GM23338 (cell line): Measurements from ENCODE around the gene SIGLEC6. TPM values are rescaled to one million over a fixed set of nuclear protein-coding genes. Genes with fewer than 3 reads are reported as not detected.

ENCODE experiments used
- ATAC-seq: fragments of 200-7000 bp; cut with Tn5 transposase; 3 replicates; pipeline ENCODE4 v1.9.1; 2020
- DNase-seq: peaks from one replicate; pipeline ENCODE4 v3.0.0-alpha.2; 2015; ENCODE audit warnings: low spot score
- H2AFZ ChIP-seq: fragments of 200-600 bp; sonication (generic); 2 replicates; pipeline ENCODE4 v1.8.0; 2016; ENCODE audit warnings: antibody characterized with exemption, mild to moderate bottlenecking, moderate library complexity
- H3F3A ChIP-seq: fragments of 200-600 bp; sonication (generic); replicated peaks from 2 replicates; pipeline ENCODE4 v1.8.0; 2017; ENCODE audit warnings: antibody characterized with exemption, mixed run types, low read depth
- H3K27ac ChIP-seq: fragments of 200-600 bp; sonication (generic); 2 replicates; pipeline ENCODE4 v1.6.1; 2016; ENCODE audit warnings: low read depth
- H3K27me3 ChIP-seq: fragments of 200-600 bp; sonication (generic); 2 replicates; pipeline ENCODE4 v1.8.0; 2016; ENCODE audit warnings: mild to moderate bottlenecking, mixed run types, moderate library complexity; ENCODE audit not compliant: insufficient read depth
- H3K36me3 ChIP-seq: fragments of 200-600 bp; sonication (generic); 2 replicates; pipeline ENCODE4 v1.8.0; 2016; ENCODE audit warnings: mild to moderate bottlenecking; ENCODE audit not compliant: insufficient read depth
- H3K4me1 ChIP-seq: fragments of 200-600 bp; sonication (generic); 2 replicates; pipeline ENCODE4 v1.8.0; 2016; ENCODE audit warnings: mild to moderate bottlenecking, moderate library complexity; ENCODE audit not compliant: insufficient read depth
- H3K4me2 ChIP-seq: fragments of 200-600 bp; sonication (generic); 2 replicates; pipeline ENCODE4 v1.7.1; 2017; ENCODE audit warnings: mixed run types
- H3K4me3 ChIP-seq: fragments of 200-600 bp; sonication (generic); 2 replicates; pipeline ENCODE4 v1.6.1; 2016; ENCODE audit warnings: mixed run types
- H3K79me2 ChIP-seq: fragments of 200-600 bp; sonication (generic); replicated peaks from 2 replicates; pipeline ENCODE4 v1.8.0; 2017; ENCODE audit warnings: mild to moderate bottlenecking; ENCODE audit not compliant: insufficient read depth
- H3K9me2 ChIP-seq: fragments of 200-600 bp; sonication (generic); 2 replicates; pipeline ENCODE4 v1.8.0; 2017; ENCODE audit not compliant: insufficient read depth
- H4K20me1 ChIP-seq: fragments of 200-600 bp; sonication (generic); replicated peaks from 2 replicates; pipeline ENCODE4 v1.8.0; 2017; ENCODE audit warnings: mild to moderate bottlenecking; ENCODE audit not compliant: insufficient read depth
- H3K27ac Mint-ChIP-seq: 2 replicates; pipeline ENCODE4 v1.8.0; 2020; ENCODE audit warnings: inconsistent platforms, mild to moderate bottlenecking, moderate library complexity, mixed read lengths
- H3K27me3 Mint-ChIP-seq: 3 replicates; pipeline ENCODE4 v1.8.0; 2022; ENCODE audit warnings: low read depth, mild to moderate bottlenecking, moderate library complexity, mixed read lengths, inconsistent platforms; ENCODE audit not compliant: insufficient read depth, poor library complexity
- H3K36me3 Mint-ChIP-seq: 3 replicates; pipeline ENCODE4 v1.8.0; 2021; ENCODE audit warnings: low read depth, mild to moderate bottlenecking, inconsistent platforms, moderate library complexity, mixed read lengths
- H3K4me1 Mint-ChIP-seq: 3 replicates; pipeline ENCODE4 v1.8.0; 2020; ENCODE audit warnings: mild to moderate bottlenecking, inconsistent platforms, mixed read lengths
- H3K4me3 Mint-ChIP-seq: 3 replicates; pipeline ENCODE4 v1.8.0; 2021; ENCODE audit warnings: moderate library complexity, mild to moderate bottlenecking, inconsistent platforms, mixed read lengths
- H3K9me3 Mint-ChIP-seq: 3 replicates; pipeline ENCODE4 v1.8.0; 2020; ENCODE audit warnings: moderate library complexity, mild to moderate bottlenecking, inconsistent platforms, mixed read lengths
- EZH2 ChIP-seq: fragments of 200-600 bp; sonication (generic); IDR thresholded peaks from one replicate; pipeline ENCODE4 v1.8.0; 2017; ENCODE audit warnings: antibody characterized with exemption, mild to moderate bottlenecking, low read depth; ENCODE audit not compliant: unreplicated experiment
- EZH2phosphoT487 ChIP-seq: fragments of 200-600 bp; sonication (generic); IDR thresholded peaks from one replicate; pipeline ENCODE4 v1.8.1; 2018; ENCODE audit warnings: antibody characterized with exemption; ENCODE audit not compliant: unreplicated experiment
- JUNB ChIP-seq: IDR thresholded peaks from one replicate; pipeline ENCODE4 v1.6.1; 2016; ENCODE audit warnings: antibody characterized with exemption; ENCODE audit not compliant: unreplicated experiment
- NANOG ChIP-seq: IDR thresholded peaks from 2 replicates; pipeline ENCODE4 v1.6.1; 2016; ENCODE audit warnings: antibody characterized with exemption, borderline replicate concordance
- STAT1 ChIP-seq: IDR thresholded peaks from one replicate; pipeline ENCODE4 v1.6.1; 2016; ENCODE audit warnings: antibody characterized with exemption; ENCODE audit not compliant: unreplicated experiment
- ZNF331 ChIP-seq: fragments of 250-450 bp; sonication (Bioruptor Pico); IDR thresholded peaks from 2 replicates; pipeline ENCODE4 v1.5.0; 2020; ENCODE audit warnings: low read depth, mild to moderate bottlenecking, moderate library complexity
- polyA plus RNA-seq: library from polyadenylated mRNA; unstranded; fragments of >200 nt; fragmentation: Nextera tagmentation; extraction: Ambion mirVana; gene quantifications from 2 replicates; pipeline ENCODE4 v1.2.1, GENCODE V29; 2016
- total RNA-seq: library from RNA; depleted of rRNA; stranded (reverse); fragments of >200 nt; shearing (Covaris generic); gene quantifications from 2 replicates; pipeline ENCODE4 v1.2.3, GENCODE V29; 2014
- TF ChIP-seq, protein P1 (sequence below): fragments of 250-450 bp; sonication (Bioruptor Pico); IDR thresholded peaks from 2 replicates; pipeline ENCODE4 v1.5.0; 2020; ENCODE audit warnings: mild to moderate bottlenecking, moderate library complexity
- TF ChIP-seq, protein P2 (sequence below): IDR thresholded peaks from 2 replicates; pipeline ENCODE4 v1.6.1; 2016; ENCODE audit warnings: antibody characterized with exemption

Gene SIGLEC6
- total and polyA plus RNA-seq, 2 experiments from 2014 or later = 0.76 TPM; not detected in 1

GRCh38 chr19:51507192-51507591, 24.3 kb downstream of the SIGLEC6 start (continued):
- TF ChIP-seq, protein P1, sequence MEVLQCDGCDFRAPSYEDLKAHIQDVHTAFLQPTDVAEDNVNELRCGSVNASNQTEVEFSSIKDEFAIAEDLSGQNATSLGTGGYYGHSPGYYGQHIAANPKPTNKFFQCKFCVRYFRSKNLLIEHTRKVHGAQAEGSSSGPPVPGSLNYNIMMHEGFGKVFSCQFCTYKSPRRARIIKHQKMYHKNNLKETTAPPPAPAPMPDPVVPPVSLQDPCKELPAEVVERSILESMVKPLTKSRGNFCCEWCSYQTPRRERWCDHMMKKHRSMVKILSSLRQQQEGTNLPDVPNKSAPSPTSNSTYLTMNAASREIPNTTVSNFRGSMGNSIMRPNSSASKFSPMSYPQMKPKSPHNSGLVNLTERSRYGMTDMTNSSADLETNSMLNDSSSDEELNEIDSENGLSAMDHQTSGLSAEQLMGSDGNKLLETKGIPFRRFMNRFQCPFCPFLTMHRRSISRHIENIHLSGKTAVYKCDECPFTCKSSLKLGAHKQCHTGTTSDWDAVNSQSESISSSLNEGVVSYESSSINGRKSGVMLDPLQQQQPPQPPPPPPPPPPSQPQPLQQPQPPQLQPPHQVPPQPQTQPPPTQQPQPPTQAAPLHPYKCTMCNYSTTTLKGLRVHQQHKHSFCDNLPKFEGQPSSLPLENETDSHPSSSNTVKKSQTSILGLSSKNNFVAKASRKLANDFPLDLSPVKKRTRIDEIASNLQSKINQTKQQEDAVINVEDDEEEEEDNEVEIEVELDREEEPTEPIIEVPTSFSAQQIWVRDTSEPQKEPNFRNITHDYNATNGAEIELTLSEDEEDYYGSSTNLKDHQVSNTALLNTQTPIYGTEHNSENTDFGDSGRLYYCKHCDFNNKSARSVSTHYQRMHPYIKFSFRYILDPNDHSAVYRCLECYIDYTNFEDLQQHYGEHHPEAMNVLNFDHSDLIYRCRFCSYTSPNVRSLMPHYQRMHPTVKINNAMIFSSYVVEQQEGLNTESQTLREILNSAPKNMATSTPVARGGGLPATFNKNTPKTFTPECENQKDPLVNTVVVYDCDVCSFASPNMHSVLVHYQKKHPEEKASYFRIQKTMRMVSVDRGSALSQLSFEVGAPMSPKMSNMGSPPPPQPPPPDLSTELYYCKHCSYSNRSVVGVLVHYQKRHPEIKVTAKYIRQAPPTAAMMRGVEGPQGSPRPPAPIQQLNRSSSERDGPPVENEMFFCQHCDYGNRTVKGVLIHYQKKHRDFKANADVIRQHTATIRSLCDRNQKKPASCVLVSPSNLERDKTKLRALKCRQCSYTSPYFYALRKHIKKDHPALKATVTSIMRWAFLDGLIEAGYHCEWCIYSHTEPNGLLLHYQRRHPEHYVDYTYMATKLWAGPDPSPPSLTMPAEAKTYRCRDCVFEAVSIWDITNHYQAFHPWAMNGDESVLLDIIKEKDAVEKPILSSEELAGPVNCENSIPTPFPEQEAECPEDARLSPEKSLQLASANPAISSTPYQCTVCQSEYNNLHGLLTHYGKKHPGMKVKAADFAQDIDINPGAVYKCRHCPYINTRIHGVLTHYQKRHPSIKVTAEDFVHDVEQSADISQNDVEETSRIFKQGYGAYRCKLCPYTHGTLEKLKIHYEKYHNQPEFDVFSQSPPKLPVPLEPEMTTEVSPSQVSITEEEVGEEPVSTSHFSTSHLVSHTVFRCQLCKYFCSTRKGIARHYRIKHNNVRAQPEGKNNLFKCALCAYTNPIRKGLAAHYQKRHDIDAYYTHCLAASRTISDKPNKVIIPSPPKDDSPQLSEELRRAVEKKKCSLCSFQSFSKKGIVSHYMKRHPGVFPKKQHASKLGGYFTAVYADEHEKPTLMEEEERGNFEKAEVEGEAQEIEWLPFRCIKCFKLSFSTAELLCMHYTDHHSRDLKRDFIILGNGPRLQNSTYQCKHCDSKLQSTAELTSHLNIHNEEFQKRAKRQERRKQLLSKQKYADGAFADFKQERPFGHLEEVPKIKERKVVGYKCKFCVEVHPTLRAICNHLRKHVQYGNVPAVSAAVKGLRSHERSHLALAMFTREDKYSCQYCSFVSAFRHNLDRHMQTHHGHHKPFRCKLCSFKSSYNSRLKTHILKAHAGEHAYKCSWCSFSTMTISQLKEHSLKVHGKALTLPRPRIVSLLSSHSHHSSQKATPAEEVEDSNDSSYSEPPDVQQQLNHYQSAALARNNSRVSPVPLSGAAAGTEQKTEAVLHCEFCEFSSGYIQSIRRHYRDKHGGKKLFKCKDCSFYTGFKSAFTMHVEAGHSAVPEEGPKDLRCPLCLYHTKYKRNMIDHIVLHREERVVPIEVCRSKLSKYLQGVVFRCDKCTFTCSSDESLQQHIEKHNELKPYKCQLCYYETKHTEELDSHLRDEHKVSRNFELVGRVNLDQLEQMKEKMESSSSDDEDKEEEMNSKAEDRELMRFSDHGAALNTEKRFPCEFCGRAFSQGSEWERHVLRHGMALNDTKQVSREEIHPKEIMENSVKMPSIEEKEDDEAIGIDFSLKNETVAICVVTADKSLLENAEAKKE = no peak
- TF ChIP-seq ZNF331 (CRISPR knock-in tag) (no peak), STAT1 (no peak), NANOG (no peak), EZH2 (no peak), JUNB (no peak), EZH2phosphoT487 (no peak)
- TF ChIP-seq, protein P2, sequence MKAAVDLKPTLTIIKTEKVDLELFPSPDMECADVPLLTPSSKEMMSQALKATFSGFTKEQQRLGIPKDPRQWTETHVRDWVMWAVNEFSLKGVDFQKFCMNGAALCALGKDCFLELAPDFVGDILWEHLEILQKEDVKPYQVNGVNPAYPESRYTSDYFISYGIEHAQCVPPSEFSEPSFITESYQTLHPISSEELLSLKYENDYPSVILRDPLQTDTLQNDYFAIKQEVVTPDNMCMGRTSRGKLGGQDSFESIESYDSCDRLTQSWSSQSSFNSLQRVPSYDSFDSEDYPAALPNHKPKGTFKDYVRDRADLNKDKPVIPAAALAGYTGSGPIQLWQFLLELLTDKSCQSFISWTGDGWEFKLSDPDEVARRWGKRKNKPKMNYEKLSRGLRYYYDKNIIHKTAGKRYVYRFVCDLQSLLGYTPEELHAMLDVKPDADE = no peak

DNA sequence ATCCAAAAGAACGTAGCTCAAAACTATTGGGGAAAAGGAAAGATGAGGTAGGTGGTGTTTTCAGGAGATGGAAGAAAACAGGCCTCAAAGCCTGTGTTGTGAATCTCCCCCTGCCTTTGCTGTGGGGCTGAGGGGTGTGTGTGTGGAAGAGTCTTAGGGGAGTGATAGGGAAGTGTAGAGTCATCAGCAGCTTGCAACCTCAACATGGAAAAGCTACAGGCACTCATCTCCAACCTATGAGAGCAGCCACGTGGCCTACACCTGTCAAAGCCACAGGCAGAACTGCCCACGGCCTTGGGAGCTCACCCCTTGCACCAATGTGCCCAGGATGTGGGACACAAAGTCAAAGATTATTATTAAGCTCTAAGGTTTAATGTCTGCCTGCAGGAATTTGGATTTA, 25.6 kb downstream of the SIGLEC6 start:
- H3F3A ChIP-seq = no peaks in the 10 kb centered on the region
- no peaks in the 10 kb centered on the region for H3K27me3 ChIP-seq
- Mint-ChIP-seq H3K27ac (no peak overlapping the region), H3K4me1 (no peaks in the 10 kb centered on the region), H3K9me3 (peaks cover 98% of the 10 kb centered on the region), H3K27me3 (peaks cover 2% of the 10 kb centered on the region), H3K4me3 (no peak overlapping the region), H3K36me3 (peaks cover 24% of the 10 kb centered on the region)
- no peaks in the 10 kb centered on the region for H3K36me3 ChIP-seq
- H2AFZ ChIP-seq = no peak overlapping the region
- H3K4me3 ChIP-seq = no peak overlapping the region
- no peaks in the 10 kb centered on the region for H3K9me2 ChIP-seq
- no peaks in the 10 kb centered on the region for H3K4me1 ChIP-seq
- ATAC-seq (no peak), DNase-seq (no peak)
- no peak overlapping the region for H3K4me2 ChIP-seq
- H3K79me2 ChIP-seq = no peaks in the 10 kb centered on the region
- no peak overlapping the region for H3K27ac ChIP-seq
- no peaks in the 10 kb centered on the region for H4K20me1 ChIP-seq
- no peak for TF ChIP-seq EZH2phosphoT487
- TF ChIP-seq, protein P1 = no peak
- no peak for TF ChIP-seq ZNF331 (CRISPR knock-in tag)
- TF ChIP-seq EZH2 = no peak
